Measurements from ENCODE around the gene MAP3K8.

Gene MAP3K8

GRCh38 chr10:30500963-30501504 is 67.0 kb downstream of the MAP3K8 start:
- TF ChIP-seq ZNF274 (IDR thresholded peaks at IDR 0.05; ENCODE audit: low read depth, low read length) = no peak
- H3K4me3 ChIP-seq (ENCODE audit: low read length) = no peak overlapping the region

GRCh38 chr10:30502266-30503060 is 68.5 kb downstream of the MAP3K8 start:
- peak overlapping the region; percentile 31; the same call in 1 of the 2 replicates for H3K4me3 ChIP-seq (ENCODE audit: low read length)
- TF ChIP-seq ZNF274 (IDR thresholded peaks at IDR 0.05; ENCODE audit: low read depth, low read length) = no peak

GRCh38 chr10:30503700-30504266 is 69.8 kb downstream of the MAP3K8 start:
- TF ChIP-seq ZNF274 (IDR thresholded peaks at IDR 0.05; ENCODE audit: low read depth, low read length) = no peak
- H3K4me3 ChIP-seq (ENCODE audit: low read length) = no peak overlapping the region

DNA sequence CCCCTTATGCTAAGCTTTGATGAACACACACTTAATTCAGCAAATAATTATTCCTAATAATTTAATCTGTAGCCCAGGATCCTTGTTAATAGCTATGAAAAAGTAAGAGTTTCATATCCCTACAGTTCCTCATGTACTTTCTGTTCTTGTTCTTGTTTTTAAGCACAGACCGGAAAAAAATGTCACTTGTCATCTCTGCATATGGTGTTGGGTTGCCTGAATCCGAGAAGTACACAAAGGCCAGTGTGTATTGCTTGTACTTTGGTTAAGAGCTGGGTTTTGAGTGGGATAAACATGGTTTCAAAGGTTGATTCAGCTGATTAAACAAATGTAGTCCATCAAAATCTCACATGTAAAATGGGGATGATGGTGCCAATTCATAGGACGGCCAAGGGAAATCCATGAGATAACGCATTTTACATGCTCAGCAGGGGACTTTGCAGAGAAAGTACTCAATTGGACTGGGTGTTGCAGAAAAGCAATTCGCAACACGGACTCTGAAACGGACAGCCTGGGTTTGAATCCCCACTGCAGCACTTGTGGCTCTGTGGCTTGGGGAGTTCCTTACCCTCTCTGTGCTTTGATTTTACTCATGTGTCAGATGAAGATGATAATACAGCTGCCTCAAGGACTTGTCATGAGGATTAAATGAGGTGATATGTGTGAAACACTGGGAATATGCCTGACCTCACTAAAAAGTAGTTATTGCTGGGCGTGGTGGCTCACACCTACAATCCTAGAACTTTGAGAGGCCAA is 71.7 kb downstream of the MAP3K8 start:
- no peak overlapping the region for H3K4me3 ChIP-seq (ENCODE audit: low read length)
- no peak for TF ChIP-seq ZNF274 (IDR thresholded peaks at IDR 0.05; ENCODE audit: low read depth, low read length)

GRCh38 chr10:30509508-30509907 is 75.5 kb downstream of the MAP3K8 start:
- TF ChIP-seq ZNF274 (IDR thresholded peaks at IDR 0.05; ENCODE audit: low read depth, low read length) = no peak
- H3K4me3 ChIP-seq (ENCODE audit: low read length) = no peak overlapping the region

GRCh38 chr10:30510184-30510931 is 76.4 kb downstream of the MAP3K8 start:
- H3K4me3 ChIP-seq (ENCODE audit: low read length) = peak overlapping the region; percentile 39; the same call in 1 of the 2 replicates

DNA sequence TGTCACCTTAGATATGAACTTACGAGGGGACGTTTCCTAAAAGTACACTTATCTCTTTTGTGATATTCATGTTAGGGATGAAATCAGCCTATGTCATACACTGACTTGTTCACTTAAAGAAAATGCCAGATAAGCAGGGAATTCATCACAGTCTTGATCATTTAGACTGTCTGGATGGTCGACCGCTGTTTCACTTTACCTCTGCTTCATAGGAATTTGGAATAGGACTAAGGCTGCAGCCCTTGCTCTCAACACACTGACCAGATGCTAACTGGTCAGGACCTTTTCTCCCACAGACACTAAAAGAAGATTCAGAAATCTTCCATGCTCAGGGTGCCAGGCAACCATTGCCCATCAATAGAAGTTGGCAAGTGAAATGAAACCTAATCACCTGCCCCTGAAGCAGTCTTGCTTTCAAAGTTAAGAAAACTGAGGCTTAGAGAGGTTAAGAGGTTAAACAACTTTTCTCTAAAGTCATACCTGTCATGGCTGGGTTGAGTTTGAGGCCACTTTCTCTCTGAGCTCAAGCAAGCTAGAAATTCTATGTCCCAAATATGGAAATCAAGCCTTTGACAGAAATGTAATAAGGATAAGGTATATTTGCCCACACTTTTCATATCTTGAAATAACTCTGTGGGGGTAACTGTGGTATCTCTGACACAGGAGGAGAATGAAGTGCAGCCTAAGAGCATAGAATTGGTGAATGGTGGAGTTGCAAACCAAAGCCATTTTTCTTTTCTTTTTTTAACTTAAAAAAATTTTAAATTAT is 77.1 kb downstream of the MAP3K8 start:
- peak overlapping the region; percentile 39; the same call in 1 of the 2 replicates for H3K4me3 ChIP-seq (ENCODE audit: low read length)
- no peak for TF ChIP-seq ZNF274 (IDR thresholded peaks at IDR 0.05; ENCODE audit: low read depth, low read length)

More at GRCh38 chr10:30510184-30510931, 76.4 kb downstream of the MAP3K8 start:
- TF ChIP-seq ZNF274 (IDR thresholded peaks at IDR 0.05; ENCODE audit: low read depth, low read length) = no peak
